A673 (cell line): Measurements from ENCODE around the gene GMIP.

Source experiments
- CTCF ChIP-seq: fragments of 300-800, 200-600 bp; sonication (generic); conservative IDR thresholded peaks from 2 replicates; pipeline ENCODE4 v1.5.1; 2017; ENCODE audit warnings: low read depth, mild to moderate bottlenecking, antibody characterized with exemption, low read length, moderate library complexity, mixed read lengths
- EZH2 ChIP-seq: fragments of 200-600 bp; sonication (generic); IDR thresholded peaks from 2 replicates; pipeline ENCODE4 v1.6.1; 2017; ENCODE audit warnings: borderline replicate concordance, low read depth, mild to moderate bottlenecking, mixed read lengths, antibody characterized with exemption, low read length; ENCODE audit not compliant: poor library complexity, severe bottlenecking

DNA sequence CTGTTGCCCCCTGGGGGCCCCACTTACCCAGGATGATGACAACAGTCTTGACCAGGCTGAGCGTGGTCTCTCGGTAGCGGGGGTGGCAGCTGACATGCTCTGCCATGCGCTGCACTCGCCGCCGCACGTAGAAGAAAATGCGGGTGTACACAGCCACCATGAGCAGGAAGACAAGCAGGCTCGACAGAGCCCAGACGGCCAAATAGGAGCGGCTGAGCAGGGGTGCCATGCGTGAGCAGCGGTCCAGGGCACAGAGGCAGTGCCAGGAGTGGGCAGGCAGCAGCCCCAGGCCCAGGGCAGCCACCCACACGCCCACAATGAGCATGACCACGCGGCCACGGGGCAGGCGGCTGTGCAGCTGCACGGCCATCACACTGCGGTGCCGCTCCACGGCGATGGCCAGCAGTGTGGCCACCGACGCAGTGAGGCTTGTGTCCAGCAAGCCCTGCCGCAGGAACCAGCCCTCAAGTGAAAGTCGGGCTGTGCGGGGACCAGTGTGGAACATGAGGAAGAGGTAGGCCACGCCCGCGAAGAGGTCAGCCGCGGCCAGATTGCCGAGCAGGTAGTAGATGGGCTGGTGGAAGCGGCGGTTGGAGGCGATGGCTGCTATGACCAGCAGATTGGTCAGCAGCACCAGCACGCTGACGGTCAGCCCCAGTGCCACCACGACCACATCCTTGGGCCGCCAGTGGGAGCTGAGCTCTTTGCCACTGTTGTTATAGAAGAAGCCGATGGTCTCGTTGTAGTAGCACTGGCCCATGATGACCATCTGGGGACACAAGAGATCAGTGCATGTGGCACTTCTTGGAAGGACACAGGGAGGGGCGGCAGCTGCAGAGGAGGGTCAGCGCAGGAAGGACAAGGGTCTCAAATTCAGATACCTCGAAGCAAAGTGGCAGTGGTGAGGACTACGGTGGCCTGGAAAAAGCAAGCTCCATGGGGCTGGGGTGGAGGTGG, 16.7 kb downstream of the GMIP start:
- TF ChIP-seq EZH2: no peak
- TF ChIP-seq CTCF: no peak
